RCC 7860 (cell line): ENCODE measurements around the gene CXCL3.

Experiments
- DNase-seq: peaks from one replicate; pipeline ENCODE4 v3.0.0-alpha.2; 2015; ENCODE audit warnings: low spot score
- FAIRE-seq: peaks from 2 replicates; lab custom pipeline; 2012; peaks lifted over from hg19 to GRCh38; lab: Jason Lieb, UNC

The CXCL3 gene

GRCh38 chr4:74056114-74056857, 17.8 kb upstream of the CXCL3 start:
- FAIRE-seq, result peak; percentile 85
- DNase-seq, result peak; percentile 79

- FAIRE-seq, result no peak
- DNase-seq, result no peak
Measured at GRCh38 chr4:74055498-74055897, 17.0 kb upstream of the CXCL3 start.

GRCh38 chr4:74055096-74055495, 16.6 kb upstream of the CXCL3 start:
- DNase-seq, result no peak
- FAIRE-seq, result no peak

- DNase-seq (peak; percentile 14), FAIRE-seq (no peak)
Measured at GRCh38 chr4:74054483-74055047, 16.1 kb upstream of the CXCL3 start.

- FAIRE-seq (no peak), DNase-seq (no peak)
Measured at GRCh38 chr4:74047152-74047551, 8.7 kb upstream of the CXCL3 start.

- FAIRE-seq (no peak), DNase-seq (no peak)
Measured at GRCh38 chr4:74045772-74046171, 7.3 kb upstream of the CXCL3 start.

- DNase-seq (no peak), FAIRE-seq (no peak)
Measured at GRCh38 chr4:74045247-74045646, 6.8 kb upstream of the CXCL3 start.

GRCh38 chr4:74044677-74045076, 6.2 kb upstream of the CXCL3 start:
- peak; percentile 39 for DNase-seq
- FAIRE-seq, result no peak

- FAIRE-seq (no peak), DNase-seq (no peak)
Measured at GRCh38 chr4:74042681-74043080, 4.2 kb upstream of the CXCL3 start.

GRCh38 chr4:74041418-74041817, 2.9 kb upstream of the CXCL3 start:
- DNase-seq (no peak), FAIRE-seq (no peak)

GRCh38 chr4:74039315-74039763, 850 bp upstream of the CXCL3 start:
- FAIRE-seq (no peak), DNase-seq (no peak)

GRCh38 chr4:74038086-74038424, 434 bp downstream of the CXCL3 start:
- FAIRE-seq, result no peak
- no peak for DNase-seq

- FAIRE-seq (no peak), DNase-seq (no peak)
Measured at GRCh38 chr4:74037076-74037955, 1.2 kb downstream of the CXCL3 start.

- peak; percentile 38 for FAIRE-seq
- DNase-seq, result peak; percentile 53
Measured at GRCh38 chr4:74033739-74034138, 4.8 kb downstream of the CXCL3 start.

GRCh38 chr4:74032064-74032463, 6.4 kb downstream of the CXCL3 start:
- FAIRE-seq (peak; percentile 22), DNase-seq (peak; percentile 36)

- DNase-seq, result no peak
- no peak for FAIRE-seq
Measured at GRCh38 chr4:74031576-74031975, 6.9 kb downstream of the CXCL3 start.

GRCh38 chr4:74030285-74030684, 8.2 kb downstream of the CXCL3 start:
- DNase-seq (no peak), FAIRE-seq (no peak)

- FAIRE-seq (no peak), DNase-seq (no peak)
Measured at GRCh38 chr4:74028504-74028903, 10.0 kb downstream of the CXCL3 start.

GRCh38 chr4:74023709-74024108, 14.8 kb downstream of the CXCL3 start:
- DNase-seq (no peak), FAIRE-seq (no peak)

GRCh38 chr4:74021601-74022000, 16.9 kb downstream of the CXCL3 start:
- FAIRE-seq, result no peak
- no peak for DNase-seq

- DNase-seq (no peak), FAIRE-seq (no peak)
Measured at GRCh38 chr4:74018771-74019170, 19.7 kb downstream of the CXCL3 start.

- FAIRE-seq (no peak), DNase-seq (no peak)
Measured at GRCh38 chr4:74018116-74018515, 20.4 kb downstream of the CXCL3 start.
